Measurements from ENCODE around the gene AMT.

GRCh38 chr3:49466085-49466484 is 43.8 kb upstream of the AMT start:
- TF ChIP-seq, protein P1, sequence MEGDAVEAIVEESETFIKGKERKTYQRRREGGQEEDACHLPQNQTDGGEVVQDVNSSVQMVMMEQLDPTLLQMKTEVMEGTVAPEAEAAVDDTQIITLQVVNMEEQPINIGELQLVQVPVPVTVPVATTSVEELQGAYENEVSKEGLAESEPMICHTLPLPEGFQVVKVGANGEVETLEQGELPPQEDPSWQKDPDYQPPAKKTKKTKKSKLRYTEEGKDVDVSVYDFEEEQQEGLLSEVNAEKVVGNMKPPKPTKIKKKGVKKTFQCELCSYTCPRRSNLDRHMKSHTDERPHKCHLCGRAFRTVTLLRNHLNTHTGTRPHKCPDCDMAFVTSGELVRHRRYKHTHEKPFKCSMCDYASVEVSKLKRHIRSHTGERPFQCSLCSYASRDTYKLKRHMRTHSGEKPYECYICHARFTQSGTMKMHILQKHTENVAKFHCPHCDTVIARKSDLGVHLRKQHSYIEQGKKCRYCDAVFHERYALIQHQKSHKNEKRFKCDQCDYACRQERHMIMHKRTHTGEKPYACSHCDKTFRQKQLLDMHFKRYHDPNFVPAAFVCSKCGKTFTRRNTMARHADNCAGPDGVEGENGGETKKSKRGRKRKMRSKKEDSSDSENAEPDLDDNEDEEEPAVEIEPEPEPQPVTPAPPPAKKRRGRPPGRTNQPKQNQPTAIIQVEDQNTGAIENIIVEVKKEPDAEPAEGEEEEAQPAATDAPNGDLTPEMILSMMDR (IDR thresholded peaks at IDR 0.05), result no peak
- TF ChIP-seq, protein P2, sequence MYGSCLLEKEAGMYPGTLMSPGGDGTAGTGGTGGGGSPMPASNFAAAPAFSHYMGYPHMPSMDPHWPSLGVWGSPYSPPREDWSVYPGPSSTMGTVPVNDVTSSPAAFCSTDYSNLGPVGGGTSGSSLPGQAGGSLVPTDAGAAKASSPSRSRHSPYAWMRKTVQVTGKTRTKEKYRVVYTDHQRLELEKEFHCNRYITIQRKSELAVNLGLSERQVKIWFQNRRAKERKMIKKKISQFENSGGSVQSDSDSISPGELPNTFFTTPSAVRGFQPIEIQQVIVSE (CRISPR knock-in tag; IDR thresholded peaks at IDR 0.05; ENCODE audit: borderline replicate concordance), result no peak
- TF ChIP-seq ATF2 (CRISPR knock-in tag; IDR thresholded peaks at IDR 0.05; ENCODE audit: borderline replicate concordance, low read depth) (no peak), ZNF512 (CRISPR knock-in tag; IDR thresholded peaks at IDR 0.05; ENCODE audit: borderline replicate concordance) (no peak), NR3C1 (CRISPR knock-in tag; conservative IDR thresholded peaks at IDR 0.05; ENCODE audit: low read depth) (no peak), ATF3 (CRISPR knock-in tag; conservative IDR thresholded peaks at IDR 0.05) (no peak), SP1 (CRISPR knock-in tag; conservative IDR thresholded peaks at IDR 0.05) (no peak), CBFB (CRISPR knock-in tag; IDR thresholded peaks at IDR 0.05; ENCODE audit: low read depth) (no peak), E2F1 (CRISPR knock-in tag; IDR thresholded peaks at IDR 0.05) (no peak), ZNF121 (CRISPR knock-in tag; IDR thresholded peaks at IDR 0.05) (no peak)
- TF ChIP-seq, protein P3, sequence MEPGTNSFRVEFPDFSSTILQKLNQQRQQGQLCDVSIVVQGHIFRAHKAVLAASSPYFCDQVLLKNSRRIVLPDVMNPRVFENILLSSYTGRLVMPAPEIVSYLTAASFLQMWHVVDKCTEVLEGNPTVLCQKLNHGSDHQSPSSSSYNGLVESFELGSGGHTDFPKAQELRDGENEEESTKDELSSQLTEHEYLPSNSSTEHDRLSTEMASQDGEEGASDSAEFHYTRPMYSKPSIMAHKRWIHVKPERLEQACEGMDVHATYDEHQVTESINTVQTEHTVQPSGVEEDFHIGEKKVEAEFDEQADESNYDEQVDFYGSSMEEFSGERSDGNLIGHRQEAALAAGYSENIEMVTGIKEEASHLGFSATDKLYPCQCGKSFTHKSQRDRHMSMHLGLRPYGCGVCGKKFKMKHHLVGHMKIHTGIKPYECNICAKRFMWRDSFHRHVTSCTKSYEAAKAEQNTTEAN (CRISPR knock-in tag; IDR thresholded peaks at IDR 0.05), result no peak
- TF ChIP-seq, protein P4, sequence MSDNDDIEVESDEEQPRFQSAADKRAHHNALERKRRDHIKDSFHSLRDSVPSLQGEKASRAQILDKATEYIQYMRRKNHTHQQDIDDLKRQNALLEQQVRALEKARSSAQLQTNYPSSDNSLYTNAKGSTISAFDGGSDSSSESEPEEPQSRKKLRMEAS (CRISPR knock-in tag; IDR thresholded peaks at IDR 0.05), result no peak
- TF ChIP-seq, protein P5, sequence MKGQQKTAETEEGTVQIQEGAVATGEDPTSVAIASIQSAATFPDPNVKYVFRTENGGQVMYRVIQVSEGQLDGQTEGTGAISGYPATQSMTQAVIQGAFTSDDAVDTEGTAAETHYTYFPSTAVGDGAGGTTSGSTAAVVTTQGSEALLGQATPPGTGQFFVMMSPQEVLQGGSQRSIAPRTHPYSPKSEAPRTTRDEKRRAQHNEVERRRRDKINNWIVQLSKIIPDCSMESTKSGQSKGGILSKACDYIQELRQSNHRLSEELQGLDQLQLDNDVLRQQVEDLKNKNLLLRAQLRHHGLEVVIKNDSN (CRISPR knock-in tag; IDR thresholded peaks at IDR 0.05), result no peak
- TF ChIP-seq, protein P6, sequence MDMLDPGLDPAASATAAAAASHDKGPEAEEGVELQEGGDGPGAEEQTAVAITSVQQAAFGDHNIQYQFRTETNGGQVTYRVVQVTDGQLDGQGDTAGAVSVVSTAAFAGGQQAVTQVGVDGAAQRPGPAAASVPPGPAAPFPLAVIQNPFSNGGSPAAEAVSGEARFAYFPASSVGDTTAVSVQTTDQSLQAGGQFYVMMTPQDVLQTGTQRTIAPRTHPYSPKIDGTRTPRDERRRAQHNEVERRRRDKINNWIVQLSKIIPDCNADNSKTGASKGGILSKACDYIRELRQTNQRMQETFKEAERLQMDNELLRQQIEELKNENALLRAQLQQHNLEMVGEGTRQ (CRISPR knock-in tag; IDR thresholded peaks at IDR 0.05), result no peak
